Gastrocnemius medialis (tissue), 4 donors: ENCODE measurements around the gene MIX23. TPM values are rescaled to one million over a fixed set of nuclear protein-coding genes. Genes with fewer than 3 reads are reported as not detected.

ENCODE experiments used
- ATAC-seq, 2 donors: fragments of 150-250 bp; one replicate each; pipeline ENCODE4 v1.9.1; 2016
- DNase-seq, 2 donors: peaks; one replicate each; pipeline ENCODE4 v3.0.0-alpha.2; 2019
- H3K27ac ChIP-seq, 4 donors: fragments of 200-600 bp; sonication (generic); 1 replicate in 1 of 4; 2 replicates in 3 of 4; pipeline ENCODE4 v1.5.1; 2016 to 2018; ENCODE audit warnings: mild to moderate bottlenecking in 2 of 4, moderate library complexity in 1 of 4
- H3K27me3 ChIP-seq, 3 donors: fragments of 200-600 bp; sonication (generic) in 2 of 3; 1 replicate in 1 of 3; 2 replicates in 2 of 3; pipeline versions ENCODE4 v1.5.1 to v1.6.0; 2016 to 2019; ENCODE audit warnings: mild to moderate bottlenecking in 1 of 3, moderate library complexity in 1 of 3
- H3K36me3 ChIP-seq, 2 donors: fragments of 200-600 bp; sonication (generic) in 1 of 2; one replicate each; pipeline ENCODE4 v1.5.1; 2017 to 2018
- H3K4me1 ChIP-seq, 2 donors: fragments of 200-600 bp; sonication (generic) in 1 of 2; one replicate each; pipeline ENCODE4 v1.5.1; 2016 to 2017; ENCODE audit warnings: mild to moderate bottlenecking in 2 of 2
- H3K4me3 ChIP-seq, 4 donors: fragments of 200-600 bp; sonication (generic) in 3 of 4; 1 replicate in 1 of 4; 2 replicates in 3 of 4; pipeline ENCODE4 v1.5.1; 2016 to 2019; ENCODE audit warnings: mild to moderate bottlenecking in 2 of 4
- H3K9me3 ChIP-seq, 3 donors: fragments of 200-600 bp; sonication (generic) in 2 of 3; 1 replicate in 1 of 3; 2 replicates in 2 of 3; pipeline ENCODE4 v1.5.1; 2016 to 2019
- POLR2A ChIP-seq, 2 donors: fragments of 450-650 bp; IDR thresholded peaks; one replicate each; pipeline ENCODE4 v1.6.1; 2017; ENCODE audit warnings: antibody characterized with exemption in 2 of 2, mild to moderate bottlenecking in 2 of 2, moderate library complexity in 2 of 2
- in situ Hi-C, 4 donors: fragments of 200-750 bp; cut with MboI; loops; one replicate each; pipeline versions ENCODE4 v1.15.0 to v1.8.0; 2017; ENCODE audit warnings: low sequenced_read_pairs in 4 of 4
- intact Hi-C: fragments of 100-400 bp; cut with DNase I; formaldehyde crosslinking; loops from one replicate; pipeline ENCODE4 v1.15.1; 2023; ENCODE audit warnings: low total_unique reads
- total RNA-seq, 4 donors: library from RNA; depleted of rRNA; stranded (reverse); fragments of >200 nt; gene quantifications; one replicate each; pipeline versions ENCODE4 v1.1.0 to v1.2.3, GENCODE V29; 2016
- TF ChIP-seq, protein P1 (sequence below), 5 experiments: fragments of 450-650 bp in 3 of 5; fragments of 200-600 bp in 2 of 5; sonication (generic) in 2 of 5; IDR thresholded peaks in 4 of 5; conservative IDR thresholded peaks in 1 of 5; 1 replicate in 4 of 5; 2 replicates in 1 of 5; pipeline ENCODE4 v1.5.1; 2016 to 2019; ENCODE audit warnings: antibody characterized with exemption in 5 of 5, mild to moderate bottlenecking in 3 of 5, moderate library complexity in 3 of 5

Gene MIX23
- total RNA-seq, 4 donors from 2014 or later = 16.5 to 26.0 (median 23.7) TPM

DNA sequence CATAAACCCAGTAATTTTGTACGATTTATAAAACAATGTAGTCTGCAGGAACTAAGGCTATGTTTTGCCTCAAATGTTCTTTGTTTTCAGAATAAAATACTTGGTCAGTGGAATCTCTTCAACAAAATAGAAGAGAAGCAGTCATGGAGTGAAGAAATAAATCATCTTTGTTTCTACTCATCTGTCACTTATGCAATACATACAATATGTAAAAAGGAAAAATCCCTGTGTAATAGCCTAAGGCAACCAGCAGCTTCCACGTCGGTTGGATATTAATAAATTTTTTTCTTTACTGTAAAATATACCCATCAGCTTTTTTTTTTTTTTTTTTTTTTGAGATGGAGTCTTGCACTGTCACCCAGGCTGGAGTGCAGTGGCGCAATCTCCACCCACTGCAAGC lies 38.1 kb upstream of the MIX23 start:
- ATAC-seq (no peak), DNase-seq (no peak)
- Histone ChIP-seq H3K27me3 (no peaks in the 10 kb centered on the region), H3K36me3 (peaks cover 0 to 14% of the 10 kb centered on the region in 2 donors), H3K4me3 (no peak overlapping the region), H3K9me3 (no peaks in the 10 kb centered on the region), H3K27ac (peak overlapping the region in 1 of 4 donors; percentile 31), H3K4me1 (peaks cover 12 to 14% of the 10 kb centered on the region in 2 donors)
- in situ Hi-C loops = no loop called here
- intact Hi-C loops = loop anchor here (5.0 kb wide), 1 partner anchor 46 kb away; no protein-coding TSS in a partner anchor
- TF ChIP-seq, protein P1, sequence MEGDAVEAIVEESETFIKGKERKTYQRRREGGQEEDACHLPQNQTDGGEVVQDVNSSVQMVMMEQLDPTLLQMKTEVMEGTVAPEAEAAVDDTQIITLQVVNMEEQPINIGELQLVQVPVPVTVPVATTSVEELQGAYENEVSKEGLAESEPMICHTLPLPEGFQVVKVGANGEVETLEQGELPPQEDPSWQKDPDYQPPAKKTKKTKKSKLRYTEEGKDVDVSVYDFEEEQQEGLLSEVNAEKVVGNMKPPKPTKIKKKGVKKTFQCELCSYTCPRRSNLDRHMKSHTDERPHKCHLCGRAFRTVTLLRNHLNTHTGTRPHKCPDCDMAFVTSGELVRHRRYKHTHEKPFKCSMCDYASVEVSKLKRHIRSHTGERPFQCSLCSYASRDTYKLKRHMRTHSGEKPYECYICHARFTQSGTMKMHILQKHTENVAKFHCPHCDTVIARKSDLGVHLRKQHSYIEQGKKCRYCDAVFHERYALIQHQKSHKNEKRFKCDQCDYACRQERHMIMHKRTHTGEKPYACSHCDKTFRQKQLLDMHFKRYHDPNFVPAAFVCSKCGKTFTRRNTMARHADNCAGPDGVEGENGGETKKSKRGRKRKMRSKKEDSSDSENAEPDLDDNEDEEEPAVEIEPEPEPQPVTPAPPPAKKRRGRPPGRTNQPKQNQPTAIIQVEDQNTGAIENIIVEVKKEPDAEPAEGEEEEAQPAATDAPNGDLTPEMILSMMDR (IDR thresholded peaks at IDR 0.05 in 4 of 5, conservative IDR thresholded peaks at IDR 0.05 in 1 of 5) = no peak
- TF ChIP-seq POLR2A (IDR thresholded peaks at IDR 0.05) = no peak

DNA sequence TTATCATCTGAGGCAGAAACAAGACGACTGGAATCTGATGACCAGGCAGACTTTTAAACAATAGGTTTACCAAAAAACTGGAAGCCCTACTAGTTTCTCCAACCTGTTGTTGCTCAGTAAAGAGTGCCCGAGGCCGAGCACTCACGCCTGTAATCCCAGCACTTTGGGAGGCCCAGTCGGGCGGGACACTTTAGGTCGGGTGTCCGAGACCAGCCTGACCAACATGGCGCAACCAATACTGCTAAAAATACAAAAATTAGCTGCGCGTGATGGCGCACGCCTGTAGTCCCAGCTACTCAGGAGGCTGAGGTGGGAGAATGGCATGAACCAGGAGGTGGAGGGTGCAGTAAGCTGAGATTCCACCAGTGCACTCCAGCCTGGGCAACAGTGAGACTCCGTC lies 33.9 kb upstream of the MIX23 start:
- DNase-seq (peak; percentile 26 to 67), ATAC-seq (peak; percentile 16 to 24)
- no peaks in the 10 kb centered on the region for H3K9me3 ChIP-seq
- H3K4me1 ChIP-seq = peaks cover 35 to 43% of the 10 kb centered on the region in 2 donors
- intact Hi-C loops (loop anchor here (1.0 kb wide), 3 partner anchors 33 to 376 kb away; partner anchors contain the start of genes FAM162A, HSPBAP1 and KPNA1), in situ Hi-C loops (loop anchor here in 2 of 4 donors (10.0 kb wide), 2 partner anchors 88 to 98 kb away; partner anchors contain the start of gene KPNA1 (in 1 of the 2))
- peak overlapping the region; percentile 76 to 97 (median 77) for H3K4me3 ChIP-seq
- peak in 1 of 2 donors; percentile 33 for TF ChIP-seq POLR2A (IDR thresholded peaks at IDR 0.05)
- TF ChIP-seq, protein P1 (IDR thresholded peaks at IDR 0.05 in 4 of 5, conservative IDR thresholded peaks at IDR 0.05 in 1 of 5) = no peak
- H3K36me3 ChIP-seq = no peaks in the 10 kb centered on the region
- peak overlapping the region; percentile 88 to 98 (median 91) for H3K27ac ChIP-seq
- no peaks in the 10 kb centered on the region for H3K27me3 ChIP-seq

GRCh38 chr3:122415762-122416654 lies 33.0 kb upstream of the MIX23 start, which contains the start of gene WDR5B:
WDR5B (minus strand) TSS chr3:122416062; CDS start chr3:122415528, 534 bp downstream.
- ATAC-seq (peak; percentile 90), DNase-seq (peak; percentile 97 to 98)
- H3K27me3 ChIP-seq = no peaks in the 10 kb centered on the region
- H3K9me3 ChIP-seq = no peaks in the 10 kb centered on the region
- peaks cover 0 to under 1% of the 10 kb centered on the region in 2 donors for H3K36me3 ChIP-seq
- in situ Hi-C loops (loop anchor here in 2 of 4 donors (10.0 kb wide), 2 partner anchors 89 to 99 kb away; partner anchors contain the start of gene KPNA1 (in 1 of the 2)), intact Hi-C loops (loop anchor here (1.0 kb wide), 3 partner anchors 32 to 377 kb away; partner anchors contain the start of genes FAM162A, HSPBAP1 and KPNA1)
- peak within 1 kb of the TSS; percentile 88 to 98 (median 91) for H3K27ac ChIP-seq
- TF ChIP-seq, protein P1 (IDR thresholded peaks at IDR 0.05 in 4 of 5, conservative IDR thresholded peaks at IDR 0.05 in 1 of 5) = peak in 1 of 5 experiments; percentile 15
- TF ChIP-seq POLR2A (IDR thresholded peaks at IDR 0.05) = peak; percentile 90 to 93
- H3K4me3 ChIP-seq = peak within 1 kb of the TSS; percentile 76 to 97 (median 77)
- H3K4me1 ChIP-seq = peaks cover 35 to 43% of the 10 kb centered on the region in 2 donors

- TF ChIP-seq POLR2A (IDR thresholded peaks at IDR 0.05) = no peak
- TF ChIP-seq, protein P1 (IDR thresholded peaks at IDR 0.05 in 4 of 5, conservative IDR thresholded peaks at IDR 0.05 in 1 of 5) = no peak
- intact Hi-C loops (no loop called here), in situ Hi-C loops (loop anchor here in 2 of 4 donors (10.0 kb wide), 2 partner anchors 90 to 100 kb away; partner anchors contain the start of gene KPNA1 (in 1 of the 2))
- H3K9me3 ChIP-seq = no peaks in the 10 kb centered on the region
- H3K4me1 ChIP-seq = peaks cover 35 to 43% of the 10 kb centered on the region in 2 donors
- H3K27me3 ChIP-seq = no peaks in the 10 kb centered on the region
- H3K27ac ChIP-seq = peak overlapping the region; percentile 88 to 98 (median 91)
- DNase-seq (peak; percentile 47 to 69), ATAC-seq (peak; percentile 46 to 49)
- peak overlapping the region; percentile 76 to 97 (median 77) for H3K4me3 ChIP-seq
- H3K36me3 ChIP-seq = peaks cover 0 to 6% of the 10 kb centered on the region in 2 donors
Measured at GRCh38 chr3:122415104-122415744, 32.2 kb upstream of the MIX23 start.
